CD4-positive, alpha-beta T cell treated with Interleukin-15 for 4 hours (primary cell): ENCODE measurements around the gene BCL2L1.

ENCODE experiments used
- DNase-seq: peaks from one replicate; pipeline ENCODE4 v3.0.0-alpha.2; 2020; ENCODE audit warnings: low spot score

Gene BCL2L1

DNA sequence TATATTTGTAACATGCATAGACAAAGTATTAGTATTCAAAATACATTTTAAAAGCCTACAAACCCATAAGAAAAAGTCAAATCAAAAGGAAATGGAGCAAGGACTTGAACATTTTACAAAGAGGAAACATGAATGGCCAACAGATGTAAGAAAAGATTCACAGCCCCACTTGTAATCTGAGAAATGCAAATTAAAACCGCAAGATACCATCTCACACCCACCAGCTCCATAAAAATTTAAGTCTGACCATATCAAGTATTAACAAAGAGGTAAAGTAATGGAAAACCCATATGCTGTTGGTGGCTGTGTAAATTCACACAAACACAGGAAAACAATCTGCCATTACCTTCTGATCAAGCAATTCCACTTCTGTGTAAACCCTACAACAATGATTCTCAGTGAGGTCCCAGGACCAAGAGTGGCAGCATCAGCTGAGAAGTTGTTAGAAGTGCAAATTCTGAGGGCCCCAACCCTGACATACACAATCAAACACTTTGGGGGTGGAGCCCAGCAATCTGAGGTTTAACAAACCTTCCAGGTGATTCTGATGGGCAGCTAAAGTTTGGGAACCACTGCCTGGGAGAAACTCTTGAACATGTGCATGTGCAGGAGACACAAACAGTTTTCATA is 30.9 kb downstream of the BCL2L1 start:
- DNase-seq = no peak

DNA sequence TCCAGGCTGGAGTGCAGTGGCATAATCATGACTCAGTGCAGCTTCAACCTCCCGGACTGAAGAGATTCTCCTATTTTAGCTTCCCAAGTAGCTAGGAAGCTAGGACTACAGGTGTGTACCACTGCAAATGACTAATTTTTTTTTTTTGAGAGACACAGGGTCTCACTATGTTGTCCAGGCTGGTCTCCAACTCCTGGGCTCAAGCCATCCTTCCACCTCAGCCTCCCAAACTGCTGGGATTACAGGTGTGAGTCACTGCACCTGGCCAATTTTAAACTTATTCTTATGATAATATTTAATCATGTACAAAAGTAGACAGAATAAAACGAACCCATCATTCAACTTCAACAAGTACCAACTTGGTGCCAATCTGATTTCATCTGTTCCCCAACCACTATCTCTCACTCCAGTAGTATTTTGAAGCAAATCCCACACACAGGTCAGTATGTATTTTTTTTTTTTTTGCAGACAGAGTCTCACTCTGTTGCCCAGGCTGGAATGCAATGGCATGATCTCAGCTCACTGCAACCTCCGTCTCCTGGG is 32.5 kb downstream of the BCL2L1 start:
- no peak for DNase-seq

DNA sequence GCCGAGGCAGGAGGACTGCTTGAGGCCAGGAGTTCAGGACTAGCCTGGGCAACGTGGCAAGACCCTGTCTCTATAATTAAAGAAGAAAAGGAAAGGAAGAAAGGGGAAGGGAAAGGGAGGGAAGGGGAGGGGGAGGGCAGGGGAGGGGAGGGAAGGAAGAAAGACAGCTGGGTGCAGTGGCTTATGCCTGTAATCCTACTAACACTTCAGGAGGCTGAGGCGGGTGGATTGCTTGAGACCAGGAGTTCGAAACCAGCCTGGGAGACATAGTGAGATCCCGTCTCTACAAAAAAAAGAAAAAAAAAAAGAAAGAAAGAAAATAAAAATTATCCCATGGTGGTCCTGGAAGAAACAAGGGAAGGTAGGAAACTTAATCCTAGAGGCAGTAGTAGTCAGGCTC is 33.5 kb downstream of the BCL2L1 start:
- no peak for DNase-seq

DNA sequence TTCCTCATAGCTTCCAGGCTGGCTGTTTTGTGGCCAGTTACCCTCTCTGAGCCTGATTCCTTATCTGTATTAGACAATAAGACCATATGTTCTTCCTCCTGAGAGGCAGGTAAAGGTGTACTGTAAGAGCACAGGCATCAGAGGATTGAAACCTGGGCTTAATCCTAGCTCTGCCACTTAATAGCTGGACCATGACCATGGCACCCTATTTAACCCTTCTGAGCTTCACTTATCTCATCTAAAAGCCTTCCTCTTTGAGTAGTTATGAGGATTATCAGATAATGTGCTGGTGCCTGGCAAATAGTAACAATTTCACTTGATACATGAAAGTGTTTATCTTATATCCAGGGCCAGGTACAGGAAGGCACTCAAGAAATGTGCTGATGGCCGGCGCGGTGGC is 34.9 kb downstream of the BCL2L1 start:
- no peak for DNase-seq

DNA sequence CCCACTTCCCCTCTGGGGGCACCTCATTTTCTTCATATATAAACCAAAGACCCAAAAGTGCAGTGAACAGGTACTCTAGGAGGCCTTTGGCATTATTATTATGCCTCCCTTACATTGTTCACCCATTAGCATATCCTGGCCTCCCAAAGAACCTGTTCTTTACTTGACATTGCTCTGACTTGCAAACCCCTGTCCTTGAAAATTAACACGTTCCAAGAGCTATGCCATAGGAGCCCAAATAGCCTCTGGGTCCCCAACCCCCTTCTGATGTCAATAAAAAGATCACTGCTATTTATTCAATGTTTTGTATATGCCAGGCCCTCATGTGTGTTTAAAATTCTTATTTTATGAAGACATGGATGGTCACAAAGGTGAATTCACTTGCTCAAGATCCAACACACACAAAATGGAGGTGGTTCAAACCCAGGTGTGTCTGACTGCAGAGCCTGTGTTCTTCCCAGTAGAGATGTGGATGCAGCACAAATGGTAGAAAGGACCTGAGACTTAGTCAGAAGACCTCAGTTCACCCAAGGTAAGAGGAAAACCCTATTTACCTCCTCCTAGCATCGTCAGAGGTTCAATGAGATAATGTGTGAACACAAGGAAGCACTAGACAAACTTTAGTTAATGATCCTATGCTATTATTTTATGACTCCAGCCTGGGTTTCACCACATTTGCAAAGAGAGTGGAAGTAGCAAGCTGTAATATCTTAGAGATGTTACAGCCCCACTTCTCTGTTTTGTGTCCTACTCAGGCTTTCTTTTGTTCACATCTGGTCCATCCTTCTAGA is 36.6 kb downstream of the BCL2L1 start:
- no peak for DNase-seq

DNA sequence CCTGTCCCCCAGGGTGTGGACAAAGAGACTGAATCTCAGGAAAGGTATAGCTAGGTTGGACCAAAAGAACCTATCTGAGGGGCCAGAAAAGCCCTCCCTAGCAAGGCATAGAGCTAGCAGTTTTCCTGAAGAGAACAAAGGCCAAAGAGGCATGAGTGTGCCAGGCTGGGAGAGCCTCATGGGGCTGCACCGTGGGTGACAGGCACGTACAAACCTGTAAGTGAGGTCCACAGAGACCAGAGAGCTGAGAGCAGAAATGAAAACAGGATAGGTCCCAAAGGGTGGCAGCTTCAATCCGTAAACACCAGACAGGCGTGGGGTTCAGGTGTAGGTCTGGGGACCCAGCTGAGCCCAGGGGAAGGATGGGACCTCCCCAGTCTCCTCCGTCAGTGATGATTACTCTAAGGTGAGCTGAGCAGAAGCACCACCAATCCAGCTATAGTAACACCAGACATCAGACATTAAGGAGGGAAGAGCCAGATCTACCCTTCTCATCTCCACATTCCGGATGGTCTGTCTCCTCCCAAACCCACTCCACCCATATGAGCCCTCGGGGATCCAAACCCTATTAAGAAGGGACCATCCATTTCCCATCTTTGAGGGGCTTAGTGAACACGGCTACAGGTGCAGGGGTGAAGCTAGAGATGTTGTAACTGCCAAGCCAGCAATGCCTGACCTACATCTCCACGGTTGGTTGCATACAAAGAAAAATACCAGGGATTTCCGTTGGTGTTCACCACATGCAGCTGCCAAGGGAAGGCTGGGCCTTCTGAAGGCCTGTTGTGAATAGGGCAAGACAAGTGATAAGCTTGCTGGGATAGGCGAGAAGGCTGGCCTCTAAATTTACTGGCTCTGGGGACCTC is 38.3 kb downstream of the BCL2L1 start:
- no peak for DNase-seq

DNA sequence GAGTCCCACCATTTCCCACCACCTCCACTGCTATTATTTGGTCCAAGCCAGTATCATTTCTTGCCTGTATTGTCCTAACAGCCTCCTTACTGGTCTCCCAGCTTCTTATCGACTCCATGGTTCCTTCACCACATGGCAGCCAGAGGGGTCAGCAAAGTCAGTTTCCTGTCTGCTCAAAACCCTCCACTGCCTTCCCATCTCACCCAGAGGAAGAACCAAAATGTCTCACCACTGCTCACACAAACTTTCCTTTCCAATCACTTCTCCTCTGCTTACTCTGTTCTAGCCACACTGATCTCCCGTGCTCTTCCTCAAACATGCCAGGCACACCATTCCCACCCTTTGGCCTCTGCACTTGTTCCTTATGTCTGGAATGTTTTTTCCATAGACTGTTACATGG is 39.7 kb downstream of the BCL2L1 start:
- no peak for DNase-seq

DNA sequence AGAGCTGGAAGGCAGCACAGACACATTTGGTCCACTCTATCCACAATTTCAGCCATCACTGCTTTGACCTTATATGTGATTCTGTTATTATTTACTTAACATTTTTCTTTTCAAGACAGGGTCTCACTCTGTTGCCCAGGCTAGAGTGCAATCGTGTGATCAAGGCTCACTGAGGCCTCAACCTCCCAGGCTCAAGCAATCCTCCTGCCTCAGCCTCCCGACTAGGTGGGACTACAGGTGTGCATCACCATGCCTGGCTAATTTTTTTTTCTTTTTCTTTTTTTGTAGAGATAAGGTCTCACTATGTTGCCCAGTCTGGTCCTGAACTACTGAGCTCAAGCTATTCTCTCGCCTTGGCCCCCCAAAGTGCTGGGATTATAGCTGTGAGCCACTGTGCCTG is 40.3 kb downstream of the BCL2L1 start:
- DNase-seq = no peak

DNA sequence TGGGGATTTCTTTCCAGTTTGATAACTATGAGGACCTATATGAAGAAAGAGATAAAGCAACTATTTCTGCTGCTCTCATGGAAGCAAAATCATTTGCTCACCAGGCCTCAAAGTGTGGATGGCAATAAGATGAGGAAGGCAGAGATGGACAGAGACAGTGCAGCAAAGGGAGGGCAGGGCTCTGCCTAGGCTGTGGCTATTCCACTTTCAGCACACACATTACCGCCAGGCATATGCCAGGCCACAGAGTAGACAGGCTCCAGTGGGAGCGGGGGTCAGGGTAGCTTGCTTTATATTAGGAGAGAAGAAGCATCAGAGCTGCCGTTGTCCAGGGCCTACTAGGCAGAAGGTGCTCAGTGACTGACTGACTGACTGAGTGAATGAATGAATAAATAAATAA is 40.9 kb downstream of the BCL2L1 start:
- DNase-seq = no peak

DNA sequence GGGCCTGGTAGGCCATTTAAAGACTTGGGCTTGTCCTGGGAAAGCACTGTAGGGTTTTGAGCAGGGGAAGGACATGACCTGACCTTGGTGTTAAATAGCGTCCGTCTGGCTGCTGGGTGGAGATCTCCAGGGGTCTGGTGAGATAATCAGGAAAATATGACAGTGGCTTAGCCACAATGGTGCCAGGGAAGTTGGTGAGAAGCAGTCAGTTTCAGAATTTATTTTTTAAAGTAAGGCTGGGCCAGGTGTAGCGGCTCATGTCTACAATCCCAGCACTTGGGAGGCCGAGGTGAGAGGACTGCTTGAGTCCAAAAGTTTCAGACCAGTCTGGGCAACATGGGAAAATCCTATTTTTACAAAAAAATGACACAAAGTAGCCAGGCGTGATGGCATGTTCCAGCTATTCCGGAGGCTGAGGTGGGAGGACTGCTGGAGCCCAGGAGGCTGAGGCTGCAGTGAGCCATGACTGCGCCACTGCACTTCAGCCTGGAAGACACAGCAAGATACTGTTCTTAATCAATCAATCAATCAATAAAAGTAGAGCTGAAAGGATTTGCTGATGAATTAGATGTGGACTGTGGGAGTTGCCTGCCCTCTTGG is 41.4 kb downstream of the BCL2L1 start:
- no peak for DNase-seq

DNA sequence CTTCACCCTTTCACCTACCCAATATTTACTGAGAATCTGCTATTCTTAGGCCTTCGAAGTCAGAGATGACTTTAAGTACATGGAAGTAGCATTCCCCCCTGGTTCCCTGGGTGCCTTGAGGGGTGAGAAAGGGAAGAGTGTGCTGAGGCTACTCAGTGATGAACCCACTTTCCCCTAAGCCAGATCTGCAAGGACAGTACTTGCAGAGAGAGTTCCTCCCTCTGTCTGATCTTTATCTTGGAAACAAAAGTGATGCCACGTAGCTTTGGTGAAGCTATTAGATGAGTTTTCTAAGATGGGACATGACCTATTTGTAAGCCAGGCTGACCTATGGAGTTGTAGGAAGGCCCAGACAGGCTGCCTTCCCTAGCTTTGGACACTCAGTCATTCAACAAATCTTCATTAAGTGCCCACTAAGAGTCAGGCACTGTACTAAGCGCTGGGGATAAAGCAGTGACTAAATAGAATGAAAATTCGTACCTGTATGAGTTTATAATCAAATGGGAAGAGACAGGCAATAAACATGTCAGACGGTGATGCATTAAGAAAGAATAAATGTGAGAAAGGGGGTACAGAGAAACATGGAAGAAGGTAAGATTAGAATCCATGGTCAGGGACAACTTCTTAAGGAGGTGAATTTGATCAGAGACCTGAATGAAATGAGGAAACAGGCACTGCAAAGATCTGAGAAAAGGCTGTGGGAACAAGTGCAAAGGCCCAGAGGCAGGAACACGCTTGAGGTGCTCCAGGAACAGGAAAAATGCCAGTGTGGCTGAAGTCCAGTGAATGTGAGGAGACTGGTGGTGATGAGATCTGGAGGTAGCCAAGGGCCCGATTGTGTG is 42.2 kb downstream of the BCL2L1 start:
- no peak for DNase-seq

DNA sequence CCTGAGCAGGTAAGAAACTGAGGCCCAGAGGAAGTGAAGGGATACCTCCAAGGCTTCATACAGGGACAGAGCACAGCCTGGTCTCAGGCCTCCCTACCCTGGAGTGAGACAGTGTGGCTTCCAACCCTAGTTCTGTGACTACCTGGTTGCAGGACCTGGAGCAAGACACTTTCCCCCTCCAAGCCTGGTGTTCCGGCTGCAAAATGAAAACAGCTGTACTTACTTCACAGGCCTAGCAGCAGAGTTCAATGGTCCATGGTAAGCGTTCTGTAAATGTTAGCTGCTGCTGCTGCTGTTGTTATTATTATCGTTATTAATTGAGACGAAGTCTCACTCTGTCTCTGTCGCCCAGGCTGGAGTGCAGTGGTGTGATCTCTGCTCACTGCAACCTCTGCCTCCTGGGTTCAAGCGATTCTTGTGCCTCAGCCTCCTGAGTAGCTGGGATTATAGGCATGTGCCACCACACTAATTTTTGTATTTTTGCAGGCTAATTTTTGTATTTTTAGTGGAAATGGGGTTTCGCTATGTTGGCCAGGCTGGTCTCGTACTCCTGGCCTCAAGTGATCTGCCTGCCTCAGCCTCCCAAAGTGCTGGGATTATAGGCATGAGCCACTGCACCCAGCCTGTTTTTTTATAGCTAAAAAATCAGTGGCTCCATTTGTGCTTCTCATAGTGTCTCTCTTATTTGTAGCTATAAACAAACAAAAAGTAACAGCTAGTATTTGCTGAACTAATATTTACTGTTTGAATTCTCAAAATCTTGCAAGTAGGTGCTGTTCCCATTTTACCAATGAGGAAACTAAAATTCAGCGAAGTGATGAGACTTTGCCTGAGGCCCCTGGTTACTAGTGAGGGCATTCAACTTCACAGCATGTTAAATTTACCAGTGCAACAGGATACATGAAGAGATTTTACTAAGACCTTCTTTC is 43.0 kb downstream of the BCL2L1 start:
- no peak for DNase-seq

DNA sequence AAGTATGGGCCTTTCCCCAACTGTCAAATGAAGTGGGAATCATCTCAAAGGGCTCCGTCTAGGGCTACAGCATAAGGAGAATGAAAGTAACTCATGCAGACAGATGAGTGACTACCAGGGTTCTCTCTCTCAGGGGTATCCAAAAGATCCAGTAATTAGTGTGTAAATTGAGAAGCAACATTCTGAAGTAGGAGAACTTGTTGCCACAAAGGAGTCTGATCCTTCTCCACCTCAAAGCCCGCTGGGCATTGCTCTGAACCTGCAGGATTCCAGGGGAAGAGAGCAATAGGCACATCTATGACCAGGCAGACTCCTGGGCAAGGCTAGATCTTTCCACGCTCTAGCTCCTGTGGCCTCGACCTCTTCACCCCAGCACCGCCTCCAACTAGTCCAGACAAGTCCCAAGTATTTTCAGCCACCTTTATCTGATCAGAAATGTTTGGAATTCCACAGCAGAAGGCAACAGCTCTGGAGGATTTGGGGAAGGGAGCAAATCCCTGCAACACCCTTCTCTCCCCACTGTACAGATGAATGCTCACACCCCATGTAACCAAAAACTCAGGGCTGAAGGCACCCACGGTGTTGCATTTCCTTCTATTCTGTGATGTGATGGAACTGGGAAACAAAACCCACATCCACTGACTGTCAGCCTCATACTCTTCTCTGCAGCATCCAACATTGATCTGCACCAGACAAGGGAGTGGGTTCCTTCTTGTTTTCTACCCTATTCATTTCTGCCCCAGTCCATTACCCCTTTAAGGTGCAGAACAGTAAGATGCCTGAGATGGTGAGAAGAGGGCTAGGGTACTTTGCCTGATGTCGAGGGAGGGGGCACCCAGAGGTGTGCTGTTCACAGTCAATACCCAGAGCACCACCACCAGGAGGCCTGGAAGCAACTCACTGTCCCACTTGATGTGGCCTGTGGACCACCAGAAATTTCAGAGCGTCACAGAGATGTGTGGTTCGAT is 44.0 kb downstream of the BCL2L1 start:
- DNase-seq = no peak

DNA sequence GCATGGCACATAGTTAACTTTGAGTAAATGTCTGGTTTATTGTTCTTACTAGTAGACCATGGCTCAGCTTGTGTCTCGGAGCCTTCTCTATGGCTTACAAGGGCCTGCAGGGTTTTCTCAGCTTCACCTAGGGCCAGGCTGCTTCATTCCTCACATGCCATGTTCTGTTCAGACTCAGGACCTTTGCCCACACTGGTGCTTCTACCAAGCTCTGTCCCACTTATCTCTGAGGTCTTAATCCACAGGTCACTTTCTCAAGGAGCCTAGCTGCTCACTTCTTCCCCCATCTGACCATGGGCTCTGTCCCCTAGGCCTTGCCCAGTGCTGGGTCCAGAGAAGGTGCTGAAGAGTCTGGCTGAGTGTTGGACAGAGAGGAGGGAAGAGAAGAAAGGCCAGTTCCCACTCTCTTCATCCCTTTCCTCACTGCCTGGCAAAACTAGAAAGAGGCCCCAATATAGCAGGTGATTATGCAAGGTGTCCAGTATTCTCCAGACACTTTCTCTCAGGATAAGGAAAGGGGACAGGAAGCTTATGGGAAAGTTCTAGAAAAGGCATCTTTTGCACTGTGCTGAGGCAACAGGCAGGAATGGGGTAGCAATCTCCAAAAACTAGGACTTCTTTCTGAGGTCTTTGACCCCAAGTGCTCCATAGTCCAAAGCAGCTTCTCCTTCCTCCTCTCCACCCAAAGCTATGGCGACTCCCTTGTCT is 45.0 kb downstream of the BCL2L1 start:
- DNase-seq = no peak

DNA sequence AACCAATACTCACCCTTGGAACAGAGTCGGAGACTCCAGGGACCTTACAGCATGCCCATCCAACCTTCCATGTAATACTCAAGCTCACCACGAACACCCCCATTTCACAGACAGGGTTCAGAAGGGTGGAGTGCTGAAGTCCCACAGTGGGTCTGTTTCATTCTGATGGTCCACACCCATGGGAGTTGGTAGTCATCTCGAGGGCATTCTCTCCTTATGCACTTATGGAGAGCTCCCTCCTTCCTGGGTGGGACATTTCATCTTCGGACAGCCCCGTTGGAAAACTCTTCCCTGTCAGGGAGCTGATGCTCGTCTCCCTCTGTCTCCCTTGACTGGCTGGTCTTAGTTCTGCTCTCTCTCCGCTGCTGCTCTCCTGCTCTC is 46.1 kb downstream of the BCL2L1 start:
- DNase-seq = no peak

DNA sequence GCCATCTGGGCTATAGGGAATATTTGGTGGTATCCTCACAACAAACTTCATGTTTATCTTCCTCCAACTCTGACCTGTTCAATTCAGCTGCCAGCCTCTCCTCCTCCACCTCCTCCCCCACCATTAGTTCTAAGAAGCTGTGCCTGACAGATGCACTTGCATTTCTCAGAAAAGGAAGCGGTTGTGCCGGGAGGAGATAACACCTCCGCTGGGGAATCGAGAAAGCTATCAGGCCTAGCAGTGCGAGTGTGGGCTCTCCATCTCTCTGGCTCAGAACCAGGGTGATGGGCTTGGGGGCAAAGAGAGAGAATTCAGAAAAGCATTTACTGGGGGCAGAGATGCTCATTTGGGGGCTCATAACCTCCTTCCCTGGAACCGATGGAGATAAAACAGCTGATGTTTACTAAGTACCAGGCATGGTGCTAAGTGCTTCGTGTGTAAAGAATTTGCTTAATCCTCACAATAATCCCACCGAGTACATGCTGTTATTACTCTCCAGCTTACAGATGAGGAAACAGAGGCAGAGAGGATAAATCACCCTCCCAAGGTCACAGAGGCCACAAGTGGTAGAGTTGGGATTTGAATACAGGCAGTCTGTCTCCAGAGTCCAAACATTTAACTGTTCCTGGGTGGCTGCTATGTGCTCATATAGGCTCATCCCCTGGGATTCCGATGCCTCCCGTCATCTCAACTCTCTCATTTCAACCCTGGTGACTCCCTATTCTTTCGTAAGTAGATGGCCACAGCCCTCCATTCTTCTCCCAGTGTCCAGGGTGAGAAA is 46.6 kb downstream of the BCL2L1 start:
- DNase-seq = peak; percentile 91
